Lower leg skin (tissue), 4 donors: ENCODE data around the gene PTGES2. TPM values are rescaled to one million over a fixed set of nuclear protein-coding genes. Genes with fewer than 3 reads are reported as not detected.

ENCODE experiments used
- DNase-seq, 2 donors: peaks; one replicate each; pipeline ENCODE4 v3.0.0-alpha.2; 2019; ENCODE audit warnings: low spot score in 2 of 2
- H3K4me3 ChIP-seq: fragments of 200-600 bp; sonication (generic); 2 replicates; pipeline ENCODE4 v1.5.1; 2017; ENCODE audit warnings: mild to moderate bottlenecking, low read depth; ENCODE audit not compliant: poor library complexity, severe bottlenecking
- POLR2A ChIP-seq, 2 donors: fragments of 450-650 bp; IDR thresholded peaks; one replicate each; pipeline ENCODE4 v1.6.1; 2016 to 2017; ENCODE audit warnings: antibody characterized with exemption in 2 of 2, mild to moderate bottlenecking in 1 of 2, moderate library complexity in 1 of 2
- WGBS, 2 donors: methylation state at CpG; one replicate each; pipeline ENCODE4 v1.1.5; 2018; 5-methylcytosine and 5-hydroxymethylcytosine counted together
- intact Hi-C: fragments of 100-400 bp; cut with DNase I; formaldehyde crosslinking; loops from one replicate; pipeline ENCODE4 v1.15.0; 2023; ENCODE audit warnings: low total_unique reads
- total RNA-seq, 4 donors: library from RNA; depleted of rRNA; stranded (reverse); fragments of >200 nt; gene quantifications; one replicate each; pipeline ENCODE4 v1.1.0, GENCODE V29; 2016
- TF ChIP-seq, protein P1 (sequence below), 3 donors: fragments of 450-650 bp; IDR thresholded peaks; one replicate each; pipeline ENCODE4 v1.5.1; 2016; ENCODE audit warnings: antibody characterized with exemption in 3 of 3, mild to moderate bottlenecking in 3 of 3, moderate library complexity in 2 of 3

PTGES2 gene
- total RNA-seq, 4 donors from 2014 or later: 32.6 to 66.5 (median 56.3) TPM

DNA sequence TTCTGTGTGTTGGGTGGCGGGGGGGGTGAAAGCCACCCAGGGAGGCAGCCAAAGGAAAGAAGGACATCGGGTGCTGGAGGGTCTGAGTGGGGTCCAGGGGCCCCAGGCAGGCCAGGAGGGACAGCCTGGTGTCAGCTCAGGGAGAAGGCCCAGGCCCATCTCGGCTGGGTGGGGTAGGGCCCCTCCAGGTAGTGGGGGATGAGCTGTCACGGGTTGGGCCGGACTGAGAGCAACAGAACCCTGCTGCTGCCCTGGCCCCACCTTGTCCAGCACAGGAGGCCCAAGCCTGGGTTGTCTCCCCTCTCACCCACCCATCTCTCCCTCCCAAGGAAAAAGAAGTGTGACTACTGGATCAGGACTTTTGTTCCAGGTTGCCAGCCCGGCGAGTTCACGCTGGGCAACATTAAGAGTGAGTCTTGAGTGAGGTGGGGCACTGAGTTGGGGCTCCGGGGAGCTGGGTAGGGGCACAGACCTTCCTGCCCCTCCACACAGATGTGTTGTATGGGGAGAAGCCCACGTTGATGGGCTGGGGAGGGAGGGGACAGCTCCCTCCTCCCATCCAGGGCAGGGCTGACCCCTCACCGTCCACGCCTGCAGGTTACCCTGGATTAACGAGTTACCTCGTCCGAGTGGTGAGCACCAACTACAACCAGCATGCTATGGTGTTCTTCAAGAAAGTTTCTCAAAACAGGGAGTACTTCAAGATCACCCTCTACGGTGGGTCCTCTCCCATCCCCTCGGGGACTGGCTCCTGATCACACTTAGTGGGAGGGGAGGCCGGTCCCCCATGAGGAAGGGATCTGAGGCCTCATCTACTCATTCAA is 24.0 kb upstream of the PTGES2 start:
- no peak for DNase-seq
- H3K4me3 ChIP-seq: no peak overlapping the region
- 87 to 90% methylated on average over 18 of the region's 18 CpGs for WGBS, 2 donors

DNA sequence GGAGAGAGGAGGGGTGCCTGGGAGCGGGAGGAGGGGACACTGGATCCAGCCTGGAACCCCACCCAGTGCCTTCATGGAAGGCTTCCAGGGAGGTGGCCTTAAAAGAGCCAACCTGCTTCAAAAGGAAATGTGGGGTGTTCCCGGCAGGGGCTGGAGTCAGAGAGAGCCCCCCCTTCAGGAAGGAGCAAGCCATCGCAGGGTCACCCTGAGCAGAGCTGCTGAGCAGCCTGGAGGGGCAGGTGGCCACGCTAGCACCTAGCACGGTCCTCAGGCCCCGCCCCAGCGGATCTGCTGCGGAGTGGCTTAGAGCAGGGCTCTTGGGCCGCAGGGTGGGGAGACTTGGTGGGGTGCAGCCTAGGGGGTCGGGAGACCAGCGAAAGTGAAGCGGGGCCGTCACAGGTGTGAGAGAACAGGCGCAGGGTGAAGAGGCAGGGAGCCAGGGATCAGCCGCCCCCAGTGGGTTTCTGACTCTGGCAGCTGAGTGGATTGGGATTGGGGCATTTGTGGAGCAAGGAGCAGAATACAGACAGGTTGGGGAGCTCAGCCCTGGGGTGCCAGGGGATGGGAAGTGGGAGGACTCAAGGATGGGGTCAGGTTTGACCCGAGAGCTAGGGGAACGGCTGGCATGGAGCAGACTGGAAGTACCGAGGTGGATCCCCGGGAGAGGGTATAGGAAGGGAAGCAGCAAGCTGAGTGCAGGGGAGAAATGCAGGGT is 23.2 kb upstream of the PTGES2 start:
- intact Hi-C loops: no loop called here
- no peak overlapping the region for H3K4me3 ChIP-seq
- no peak for TF ChIP-seq POLR2A (IDR thresholded peaks at IDR 0.05)
- TF ChIP-seq, protein P1, sequence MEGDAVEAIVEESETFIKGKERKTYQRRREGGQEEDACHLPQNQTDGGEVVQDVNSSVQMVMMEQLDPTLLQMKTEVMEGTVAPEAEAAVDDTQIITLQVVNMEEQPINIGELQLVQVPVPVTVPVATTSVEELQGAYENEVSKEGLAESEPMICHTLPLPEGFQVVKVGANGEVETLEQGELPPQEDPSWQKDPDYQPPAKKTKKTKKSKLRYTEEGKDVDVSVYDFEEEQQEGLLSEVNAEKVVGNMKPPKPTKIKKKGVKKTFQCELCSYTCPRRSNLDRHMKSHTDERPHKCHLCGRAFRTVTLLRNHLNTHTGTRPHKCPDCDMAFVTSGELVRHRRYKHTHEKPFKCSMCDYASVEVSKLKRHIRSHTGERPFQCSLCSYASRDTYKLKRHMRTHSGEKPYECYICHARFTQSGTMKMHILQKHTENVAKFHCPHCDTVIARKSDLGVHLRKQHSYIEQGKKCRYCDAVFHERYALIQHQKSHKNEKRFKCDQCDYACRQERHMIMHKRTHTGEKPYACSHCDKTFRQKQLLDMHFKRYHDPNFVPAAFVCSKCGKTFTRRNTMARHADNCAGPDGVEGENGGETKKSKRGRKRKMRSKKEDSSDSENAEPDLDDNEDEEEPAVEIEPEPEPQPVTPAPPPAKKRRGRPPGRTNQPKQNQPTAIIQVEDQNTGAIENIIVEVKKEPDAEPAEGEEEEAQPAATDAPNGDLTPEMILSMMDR (IDR thresholded peaks at IDR 0.05): no peak
- 70 to 76% methylated on average over 19 of the region's 19 CpGs for WGBS, 2 donors
- DNase-seq: no peak

More for the DNA sequence above, 24.0 kb upstream of the PTGES2 start:
- intact Hi-C loops: no loop called here
- TF ChIP-seq, protein P1 (IDR thresholded peaks at IDR 0.05): no peak
- no peak for TF ChIP-seq POLR2A (IDR thresholded peaks at IDR 0.05)

DNA sequence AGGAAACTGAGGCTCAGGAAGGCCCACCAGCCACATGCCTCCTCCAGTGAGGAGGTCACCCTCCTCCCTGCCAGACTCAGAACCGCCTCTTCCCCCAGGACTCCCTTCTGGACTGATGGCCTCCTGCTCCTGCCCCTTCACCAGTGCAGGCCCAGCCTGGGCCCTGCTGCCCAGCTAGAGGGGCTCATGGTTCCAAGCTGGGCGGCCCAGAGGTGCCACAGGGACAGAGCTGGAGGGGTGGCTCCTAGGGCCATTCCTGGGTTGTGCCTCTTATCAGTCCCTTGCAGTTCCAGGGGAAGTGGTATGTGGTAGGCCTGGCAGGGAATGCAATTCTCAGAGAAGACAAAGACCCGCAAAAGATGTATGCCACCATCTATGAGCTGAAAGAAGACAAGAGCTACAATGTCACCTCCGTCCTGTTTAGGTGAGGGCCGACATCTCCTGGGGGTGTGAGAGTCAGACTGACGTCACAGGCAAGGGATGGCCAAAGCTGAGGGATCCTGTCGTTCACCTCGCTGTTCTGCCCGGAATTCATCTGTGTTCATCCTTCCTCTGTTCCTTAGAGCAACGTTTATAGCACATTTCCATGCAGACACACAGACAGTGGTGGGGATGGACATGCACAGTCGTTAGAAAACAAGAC is 22.5 kb upstream of the PTGES2 start:
- DNase-seq: no peak
- TF ChIP-seq, protein P1 (IDR thresholded peaks at IDR 0.05): no peak
- intact Hi-C loops: no loop called here
- H3K4me3 ChIP-seq: no peak overlapping the region
- WGBS, 2 donors: 62 to 63% methylated on average over 11 of the region's 11 CpGs

DNA sequence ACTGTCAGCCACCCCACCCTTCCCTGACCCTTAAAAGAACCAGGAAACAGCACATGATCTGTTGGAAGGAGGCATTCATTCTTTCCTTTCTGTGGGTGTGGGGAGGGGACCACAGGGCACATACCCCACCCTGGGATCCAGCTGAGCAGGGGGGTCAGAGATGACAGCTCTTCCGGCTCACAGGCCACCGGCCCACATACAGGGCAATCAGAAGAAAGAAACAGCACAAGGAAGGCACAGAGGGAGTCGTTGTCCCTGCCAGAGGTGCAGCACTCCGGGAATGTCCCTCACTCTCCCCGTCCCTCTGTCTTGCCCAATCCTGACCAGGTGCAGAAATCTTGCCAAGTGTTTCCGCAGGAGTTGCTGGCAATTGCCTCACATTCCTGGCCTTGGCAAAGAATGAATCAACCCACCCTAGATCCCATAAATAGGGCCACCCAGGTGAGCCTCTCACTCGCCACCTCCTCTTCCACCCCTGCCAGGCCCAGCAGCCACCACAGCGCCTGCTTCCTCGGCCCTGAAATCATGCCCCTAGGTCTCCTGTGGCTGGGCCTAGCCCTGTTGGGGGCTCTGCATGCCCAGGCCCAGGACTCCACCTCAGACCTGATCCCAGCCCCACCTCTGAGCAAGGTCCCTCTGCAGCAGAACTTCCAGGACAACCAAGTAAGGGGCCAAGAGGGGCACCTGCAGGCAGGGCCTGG is 21.6 kb upstream of the PTGES2 start, which contains the start of gene LCN2:
TSS of gene LCN2 (plus strand) at position 453 of the 701 bp plus-strand sequence. CDS start at position 526, 73 bp downstream.
- 43 to 48% methylated on average over 9 of the region's 9 CpGs for WGBS, 2 donors
- DNase-seq: no peak

DNA sequence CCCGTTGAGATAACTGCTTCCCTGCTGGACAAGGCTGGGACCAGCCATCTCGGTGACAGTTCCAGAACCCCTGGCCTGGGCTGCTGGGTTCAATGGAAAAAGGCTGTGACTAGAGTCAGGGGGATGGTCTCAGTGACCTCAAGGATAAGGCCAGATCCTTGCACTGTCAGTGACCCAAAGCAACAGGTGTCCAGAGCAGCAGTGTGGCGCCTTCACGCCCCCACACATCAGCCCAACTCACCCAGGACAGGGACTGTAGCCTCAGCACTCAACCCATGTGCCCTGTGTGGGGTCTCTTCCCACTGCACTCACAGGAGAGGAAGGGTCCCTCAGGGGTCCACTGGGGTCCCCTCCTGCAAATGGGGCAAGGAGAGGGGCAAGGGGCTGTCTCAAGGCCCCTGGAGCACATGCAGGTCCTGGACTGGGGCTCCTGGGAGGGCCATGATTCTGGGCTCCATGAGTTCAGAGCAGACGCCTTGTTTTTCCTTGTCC is 21.0 kb upstream of the PTGES2 start:
- DNase-seq: no peak
- intact Hi-C loops: no loop called here
- WGBS, 2 donors: 81 to 84% methylated on average over 4 to 5 of the region's 5 CpGs
- H3K4me3 ChIP-seq: no peak overlapping the region
- TF ChIP-seq, protein P1 (IDR thresholded peaks at IDR 0.05): no peak
- TF ChIP-seq POLR2A (IDR thresholded peaks at IDR 0.05): no peak

More for the DNA sequence above, 21.6 kb upstream of the PTGES2 start, which contains the start of gene LCN2:
- H3K4me3 ChIP-seq: no peak within 1 kb of the TSS
- intact Hi-C loops: no loop called here
- no peak for TF ChIP-seq POLR2A (IDR thresholded peaks at IDR 0.05)
- TF ChIP-seq, protein P1 (IDR thresholded peaks at IDR 0.05): no peak
